GM12872 (cell line): ENCODE results near the gene MYH11.

Source experiments
- TF ChIP-seq, protein P1 (sequence below): IDR thresholded peaks from 3 replicates; pipeline ENCODE4 v1.5.1; 2011; ENCODE audit warnings: low read depth, mild to moderate bottlenecking, low read length, moderate library complexity; ENCODE audit not compliant: insufficient read depth

MYH11 gene

DNA sequence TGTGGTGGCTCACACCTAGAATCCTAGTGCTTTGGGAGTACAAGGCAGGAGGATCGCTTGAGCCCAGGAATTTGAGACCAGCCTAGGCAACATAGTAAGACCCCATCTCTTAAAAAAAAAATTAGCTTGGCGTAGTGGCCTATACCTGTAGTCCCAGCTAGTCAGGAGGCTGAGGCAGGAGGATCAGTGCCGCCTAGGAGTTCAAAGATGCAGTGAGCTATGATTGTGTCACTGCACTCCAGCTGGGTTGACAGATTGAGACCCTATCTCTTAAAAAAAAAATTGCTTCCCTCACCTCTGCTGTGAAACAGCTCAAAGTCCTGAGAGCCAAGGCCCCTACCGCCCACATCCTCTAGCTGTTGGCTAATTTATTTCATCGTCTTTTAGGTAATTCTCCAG lies 196.6 kb downstream of the MYH11 start:
- TF ChIP-seq, protein P1, sequence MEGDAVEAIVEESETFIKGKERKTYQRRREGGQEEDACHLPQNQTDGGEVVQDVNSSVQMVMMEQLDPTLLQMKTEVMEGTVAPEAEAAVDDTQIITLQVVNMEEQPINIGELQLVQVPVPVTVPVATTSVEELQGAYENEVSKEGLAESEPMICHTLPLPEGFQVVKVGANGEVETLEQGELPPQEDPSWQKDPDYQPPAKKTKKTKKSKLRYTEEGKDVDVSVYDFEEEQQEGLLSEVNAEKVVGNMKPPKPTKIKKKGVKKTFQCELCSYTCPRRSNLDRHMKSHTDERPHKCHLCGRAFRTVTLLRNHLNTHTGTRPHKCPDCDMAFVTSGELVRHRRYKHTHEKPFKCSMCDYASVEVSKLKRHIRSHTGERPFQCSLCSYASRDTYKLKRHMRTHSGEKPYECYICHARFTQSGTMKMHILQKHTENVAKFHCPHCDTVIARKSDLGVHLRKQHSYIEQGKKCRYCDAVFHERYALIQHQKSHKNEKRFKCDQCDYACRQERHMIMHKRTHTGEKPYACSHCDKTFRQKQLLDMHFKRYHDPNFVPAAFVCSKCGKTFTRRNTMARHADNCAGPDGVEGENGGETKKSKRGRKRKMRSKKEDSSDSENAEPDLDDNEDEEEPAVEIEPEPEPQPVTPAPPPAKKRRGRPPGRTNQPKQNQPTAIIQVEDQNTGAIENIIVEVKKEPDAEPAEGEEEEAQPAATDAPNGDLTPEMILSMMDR = no peak

DNA sequence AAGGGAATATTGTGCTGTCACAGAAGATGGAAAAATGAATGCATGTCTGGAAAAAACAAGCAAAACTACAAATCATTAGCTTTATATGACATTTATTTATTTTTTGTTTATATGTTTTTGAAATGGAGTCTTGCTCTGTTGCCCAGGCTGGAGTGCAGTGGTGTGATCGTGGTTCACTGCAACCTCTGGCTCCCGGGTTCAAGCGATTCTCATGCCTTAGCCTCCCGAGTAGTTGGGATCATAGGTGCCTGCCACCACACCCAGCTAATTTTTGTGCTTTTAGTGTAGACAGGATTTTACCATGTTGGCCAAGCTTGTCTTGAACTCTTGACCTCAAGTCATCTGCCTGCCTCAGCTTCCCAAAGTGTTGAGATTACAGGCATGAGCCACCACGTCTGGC lies 198.3 kb downstream of the MYH11 start:
- TF ChIP-seq, protein P1 = no peak

DNA sequence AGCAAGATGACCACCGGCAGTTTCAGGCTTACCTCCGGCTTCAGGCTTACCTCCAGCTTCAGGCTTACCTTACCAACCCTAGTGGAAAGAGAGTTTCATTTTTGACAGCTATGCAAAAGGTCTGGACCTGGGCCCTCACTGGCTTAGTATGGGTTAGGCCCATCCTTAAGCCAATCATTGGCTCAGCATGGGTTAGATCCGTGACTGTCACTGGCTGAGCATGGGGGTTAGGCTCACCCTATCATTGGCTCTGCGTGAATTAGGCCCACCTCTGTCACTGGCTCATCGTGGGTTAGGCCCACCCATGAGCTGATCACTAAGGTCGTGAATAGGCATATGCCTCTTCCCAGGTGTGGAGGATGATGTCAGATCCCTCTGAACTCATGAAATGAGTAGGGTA lies 198.7 kb downstream of the MYH11 start:
- TF ChIP-seq, protein P1 = no peak

DNA sequence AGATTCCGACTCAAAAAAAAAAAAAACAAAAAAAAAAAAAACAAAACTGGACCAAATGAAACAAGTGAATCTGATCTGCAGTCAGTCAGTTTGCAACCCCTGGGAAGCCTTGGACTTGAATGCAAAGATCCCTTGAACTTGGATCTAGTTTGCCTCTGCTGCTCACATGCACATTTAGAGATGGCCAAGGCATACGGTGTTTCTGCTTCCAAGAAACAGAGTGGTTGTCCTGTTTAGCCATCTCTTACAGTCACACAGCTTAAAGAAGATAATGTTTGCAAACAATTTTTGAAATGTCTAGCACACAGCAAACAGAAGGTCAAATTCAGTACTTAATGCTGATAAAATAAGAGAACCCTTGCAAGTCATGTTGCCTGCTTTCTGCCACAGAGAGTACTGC lies 202.2 kb downstream of the MYH11 start:
- TF ChIP-seq, protein P1 = no peak

DNA sequence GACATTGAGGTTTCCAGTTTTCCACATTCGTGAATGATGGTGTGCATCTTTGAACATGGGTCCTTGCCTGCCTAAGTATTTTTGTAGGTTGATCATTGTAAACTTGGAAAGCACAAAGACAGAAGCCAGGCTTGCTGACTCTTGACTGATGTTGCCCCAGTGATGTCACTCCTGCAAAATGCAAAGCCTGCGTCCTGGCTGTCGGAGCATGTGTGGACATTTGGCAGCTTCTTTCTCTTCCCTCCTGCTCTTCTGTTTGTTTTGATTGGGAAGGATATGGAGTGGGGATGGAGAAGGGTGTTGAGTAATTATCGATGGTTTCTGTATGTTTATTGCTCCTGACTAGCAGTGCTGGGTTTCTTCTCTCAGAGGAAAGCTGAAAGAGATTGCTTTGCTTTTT lies 203.6 kb downstream of the MYH11 start:
- TF ChIP-seq, protein P1 = no peak
